C4-2B (cell line): ENCODE measurements around the gene VWC2L.

Experiments used
- ZFX ChIP-seq: fragments of 450-650 bp; IDR thresholded peaks from 2 replicates; pipeline ENCODE4 v1.6.1; 2017
- TF ChIP-seq, protein P1 (sequence below): fragments of 450-650 bp; conservative IDR thresholded peaks from 2 replicates; pipeline ENCODE4 v1.5.1; 2017; ENCODE audit warnings: mild to moderate bottlenecking

DNA sequence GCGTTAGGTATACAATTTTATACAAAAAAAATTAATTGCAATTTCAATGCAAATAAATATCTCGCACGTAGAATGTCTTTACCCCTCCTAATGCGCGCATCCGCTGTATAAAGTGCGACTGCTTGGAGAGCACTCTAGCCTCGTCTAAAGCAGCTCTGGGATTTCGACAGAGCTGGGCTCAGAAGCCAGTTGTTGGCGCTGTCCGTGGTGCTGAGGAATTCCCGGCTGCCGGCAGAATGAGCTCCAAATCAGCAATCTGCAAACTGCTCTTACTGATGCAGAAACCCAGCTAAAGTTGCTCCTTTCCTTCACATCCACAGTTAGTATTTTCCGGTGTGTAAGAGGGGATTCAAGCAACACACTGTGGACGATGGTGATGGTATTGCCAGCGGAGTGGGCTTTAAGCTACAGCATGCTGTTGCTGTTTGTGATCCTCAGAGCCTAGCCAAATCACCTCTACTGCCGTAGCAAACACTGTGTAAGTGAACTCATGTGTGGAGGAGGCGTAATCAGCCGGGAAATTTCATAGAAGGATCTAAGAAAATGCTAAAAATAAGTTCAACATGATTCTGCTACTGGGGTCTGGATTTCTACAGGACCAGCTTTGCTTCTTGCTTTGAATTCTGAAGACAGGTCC, at the start of gene VWC2L:
- TF ChIP-seq, protein P1, sequence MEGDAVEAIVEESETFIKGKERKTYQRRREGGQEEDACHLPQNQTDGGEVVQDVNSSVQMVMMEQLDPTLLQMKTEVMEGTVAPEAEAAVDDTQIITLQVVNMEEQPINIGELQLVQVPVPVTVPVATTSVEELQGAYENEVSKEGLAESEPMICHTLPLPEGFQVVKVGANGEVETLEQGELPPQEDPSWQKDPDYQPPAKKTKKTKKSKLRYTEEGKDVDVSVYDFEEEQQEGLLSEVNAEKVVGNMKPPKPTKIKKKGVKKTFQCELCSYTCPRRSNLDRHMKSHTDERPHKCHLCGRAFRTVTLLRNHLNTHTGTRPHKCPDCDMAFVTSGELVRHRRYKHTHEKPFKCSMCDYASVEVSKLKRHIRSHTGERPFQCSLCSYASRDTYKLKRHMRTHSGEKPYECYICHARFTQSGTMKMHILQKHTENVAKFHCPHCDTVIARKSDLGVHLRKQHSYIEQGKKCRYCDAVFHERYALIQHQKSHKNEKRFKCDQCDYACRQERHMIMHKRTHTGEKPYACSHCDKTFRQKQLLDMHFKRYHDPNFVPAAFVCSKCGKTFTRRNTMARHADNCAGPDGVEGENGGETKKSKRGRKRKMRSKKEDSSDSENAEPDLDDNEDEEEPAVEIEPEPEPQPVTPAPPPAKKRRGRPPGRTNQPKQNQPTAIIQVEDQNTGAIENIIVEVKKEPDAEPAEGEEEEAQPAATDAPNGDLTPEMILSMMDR: no peak
- TF ChIP-seq ZFX: no peak
